NCI-H69 (cell line): Measurements from ENCODE around the gene GOLGA8J.
"Not testable (repeated sequence)": the region's sequence is repeated elsewhere in the genome, so short reads cannot be mapped to it uniquely, and the experiment has no call there.

ENCODE experiments used
- DNase-seq: peaks from one replicate; lab custom pipeline; 2025; lab: John Stamatoyannopoulos, UW

Gene GOLGA8J

GRCh38 chr15:30080816-30081215 is 1.9 kb upstream of the GOLGA8J start:
- DNase-seq: not testable (repeated sequence)

DNA sequence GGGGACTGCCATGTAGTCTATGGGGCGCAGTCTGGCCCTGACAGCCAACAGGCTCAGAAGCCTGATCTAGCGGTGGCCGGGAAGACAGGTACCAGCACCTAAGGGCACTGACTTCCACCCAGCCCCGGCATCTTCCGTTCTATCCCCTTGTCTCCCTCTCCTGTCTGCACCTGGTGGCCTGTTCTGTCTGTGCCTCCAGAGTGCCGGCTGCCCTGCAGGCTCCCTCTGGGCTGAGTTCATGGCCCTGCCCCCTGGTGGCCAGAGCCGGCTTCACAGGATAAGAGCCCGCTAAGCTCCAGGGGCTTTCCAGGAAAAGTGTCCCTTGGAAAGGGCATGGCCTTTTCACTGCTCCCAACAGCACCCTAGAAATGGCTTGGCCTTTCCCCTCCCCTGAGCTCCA is 15.1 kb downstream of the GOLGA8J start:
- DNase-seq: not testable (repeated sequence)

- DNase-seq: not testable (repeated sequence)
Observed at GRCh38 chr15:30102890-30103289, 20.1 kb downstream of the GOLGA8J start.

GRCh38 chr15:30103941-30104507 is 21.3 kb downstream of the GOLGA8J start:
- DNase-seq: not testable (repeated sequence)

DNA sequence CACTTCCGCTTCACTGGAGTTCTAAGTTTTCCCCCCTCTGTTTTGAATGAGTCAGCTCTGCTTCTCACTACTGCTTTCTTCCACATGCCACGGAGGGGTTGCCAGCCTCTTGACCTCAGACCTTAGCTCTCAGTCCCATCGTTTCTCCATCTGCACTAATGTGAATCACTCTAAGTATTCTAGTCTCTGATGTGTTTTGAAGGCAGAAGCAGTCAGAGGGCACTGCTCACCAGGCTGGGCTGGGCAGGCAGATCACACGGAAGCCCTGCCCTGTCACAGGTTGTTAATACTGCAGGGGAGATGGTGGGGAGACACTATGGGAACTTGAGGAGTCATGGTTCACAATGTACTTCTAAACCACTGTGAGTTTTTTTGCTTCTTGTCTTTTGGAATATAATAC is 27.8 kb downstream of the GOLGA8J start:
- DNase-seq: not testable (repeated sequence)

GRCh38 chr15:30130066-30130465 is 47.3 kb downstream of the GOLGA8J start:
- not testable (repeated sequence) for DNase-seq

GRCh38 chr15:30134751-30135150 is 52.0 kb downstream of the GOLGA8J start, which contains the start of gene GOLGA8T:
TSS of gene GOLGA8T (plus strand) at chr15:30135051. CDS start at chr15:30135149, 98 bp downstream.
- DNase-seq: not testable (repeated sequence)
